GM23248 (cell line): Measurements from ENCODE around the gene MYOM1. TPM values are rescaled to one million over a fixed set of nuclear protein-coding genes. Genes with fewer than 3 reads are reported as not detected.

Experiments
- DNase-seq: peaks from one replicate; pipeline ENCODE4 v3.0.0-alpha.2; 2015
- H2AFZ ChIP-seq: fragments of 200-600 bp; sonication (generic); 2 replicates; pipeline ENCODE4 v1.6.1; 2016; ENCODE audit warnings: antibody characterized with exemption
- H3F3A ChIP-seq: fragments of 200-600 bp; sonication (generic); 2 replicates; pipeline ENCODE4 v1.6.1; 2016; ENCODE audit warnings: mild to moderate bottlenecking, antibody characterized with exemption, mixed run types; ENCODE audit not compliant: insufficient read depth
- H3K27ac ChIP-seq: fragments of 200-600 bp; sonication (generic); 2 replicates; pipeline ENCODE4 v1.5.1; 2016; ENCODE audit warnings: mild to moderate bottlenecking
- H3K27me3 ChIP-seq: fragments of 200-600 bp; sonication (generic); replicated peaks from 2 replicates; pipeline ENCODE4 v1.6.1; 2016; ENCODE audit warnings: mild to moderate bottlenecking; ENCODE audit not compliant: insufficient read depth
- H3K36me3 ChIP-seq: fragments of 200-600 bp; sonication (generic); 2 replicates; pipeline ENCODE4 v1.6.1; 2016; ENCODE audit warnings: low read depth, mild to moderate bottlenecking
- H3K4me1 ChIP-seq: fragments of 200-600 bp; sonication (generic); 2 replicates; pipeline ENCODE4 v1.6.1; 2016; ENCODE audit warnings: mild to moderate bottlenecking; ENCODE audit not compliant: insufficient read depth
- H3K4me2 ChIP-seq: fragments of 200-600 bp; sonication (generic); one replicate; pipeline ENCODE4 v1.6.1; 2016; ENCODE audit warnings: mild to moderate bottlenecking; ENCODE audit not compliant: unreplicated experiment
- H3K4me3 ChIP-seq: fragments of 200-600 bp; sonication (generic); 2 replicates; pipeline ENCODE4 v1.5.1; 2016; ENCODE audit warnings: mild to moderate bottlenecking
- H3K79me2 ChIP-seq: fragments of 200-600 bp; sonication (generic); 2 replicates; pipeline ENCODE4 v1.6.1; 2016; ENCODE audit warnings: mild to moderate bottlenecking; ENCODE audit not compliant: insufficient read depth
- H3K9ac ChIP-seq: fragments of 200-600 bp; sonication (generic); 2 replicates; pipeline ENCODE4 v1.6.1; 2016; ENCODE audit warnings: mild to moderate bottlenecking
- H3K9me2 ChIP-seq: fragments of 200-600 bp; sonication (generic); 2 replicates; pipeline ENCODE4 v1.6.1; 2016; ENCODE audit warnings: mixed run types, mild to moderate bottlenecking, moderate library complexity; ENCODE audit not compliant: insufficient read depth
- H3K9me3 ChIP-seq: fragments of 200-600 bp; sonication (generic); one replicate; pipeline ENCODE4 v1.6.1; 2017; ENCODE audit warnings: low read depth
- H4K20me1 ChIP-seq: fragments of 200-600 bp; sonication (generic); 2 replicates; pipeline ENCODE4 v1.6.0; 2016; ENCODE audit not compliant: insufficient read depth
- EZH2 ChIP-seq: fragments of 200-600 bp; sonication (generic); IDR thresholded peaks from 2 replicates; pipeline ENCODE4 v1.6.1; 2018; ENCODE audit warnings: antibody characterized with exemption, mild to moderate bottlenecking; ENCODE audit not compliant: insufficient read depth, poor library complexity, severe bottlenecking
- EZH2phosphoT487 ChIP-seq: fragments of 200-600 bp; sonication (generic); IDR thresholded peaks from 2 replicates; pipeline ENCODE4 v1.6.1; 2018; ENCODE audit warnings: antibody characterized with exemption, moderate library complexity, mild to moderate bottlenecking, low read depth; ENCODE audit not compliant: insufficient read depth
- WGBS, 2 experiments: methylation state at CpG; one replicate each; pipeline ENCODE4 v1.1.6; 2015 to 2017; ENCODE audit warnings: low lambda C conversion rate in 2 of 2, low coverage in 1 of 2; ENCODE audit errors: missing lambda C conversion rate in 2 of 2; 5-methylcytosine and 5-hydroxymethylcytosine counted together
- in situ Hi-C: fragments of 300-500 bp; cut with MboI; formaldehyde crosslinking; loops from 2 replicates; pipeline ENCODE4 v1.15.0; 2020
- polyA plus RNA-seq: library from polyadenylated mRNA; unstranded; fragments of >200 nt; fragmentation: Nextera tagmentation; extraction: Ambion mirVana; gene quantifications from 2 replicates; pipeline ENCODE4 v1.2.1, GENCODE V29; 2016
- total RNA-seq: library from RNA; depleted of rRNA; stranded (reverse); fragments of >200 nt; shearing (Covaris generic); gene quantifications from 2 replicates; pipeline ENCODE4 v1.2.3, GENCODE V29; 2014

Gene MYOM1
- total and polyA plus RNA-seq, 2 experiments from 2014 or later: 0.64 to 0.65 TPM

DNA sequence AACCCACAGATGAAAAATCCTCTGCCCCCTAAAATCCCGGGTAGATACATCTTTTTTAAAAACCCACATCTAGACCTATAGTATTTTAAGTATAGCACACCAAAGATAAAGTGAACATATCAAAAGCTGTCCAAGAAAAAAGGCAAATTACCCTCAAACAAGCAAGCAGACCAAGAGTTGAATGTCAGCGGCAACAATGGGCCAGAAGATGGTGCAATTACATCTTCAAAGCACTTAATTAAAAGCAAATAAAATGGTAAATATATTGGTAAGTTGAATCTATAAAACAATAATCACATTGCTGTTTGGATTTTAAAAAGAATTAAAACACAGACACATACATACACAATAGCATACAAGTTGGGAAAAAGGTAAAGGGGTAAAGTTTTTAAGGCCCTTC lies 98.5 kb downstream of the MYOM1 start:
- H3K27ac ChIP-seq: no peak overlapping the region
- no peaks in the 10 kb centered on the region for H3K27me3 ChIP-seq
- no peaks in the 10 kb centered on the region for H4K20me1 ChIP-seq
- WGBS, 2 experiments: 75 to 86% methylated on average over 2 of the region's 2 CpGs
- no peak overlapping the region for H3K4me3 ChIP-seq
- H3K36me3 ChIP-seq: no peaks in the 10 kb centered on the region
- DNase-seq: no peak
- no peaks in the 10 kb centered on the region for H3K9me3 ChIP-seq
- in situ Hi-C loops: no loop called here
- H3K9me2 ChIP-seq: no peaks in the 10 kb centered on the region
- H3F3A ChIP-seq: no peaks in the 10 kb centered on the region
- H2AFZ ChIP-seq: no peak overlapping the region
- H3K4me2 ChIP-seq: no peak overlapping the region
- no peaks in the 10 kb centered on the region for H3K4me1 ChIP-seq
- no peaks in the 10 kb centered on the region for H3K79me2 ChIP-seq
- no peak overlapping the region for H3K9ac ChIP-seq
- TF ChIP-seq EZH2phosphoT487 (no peak), EZH2 (no peak)

DNA sequence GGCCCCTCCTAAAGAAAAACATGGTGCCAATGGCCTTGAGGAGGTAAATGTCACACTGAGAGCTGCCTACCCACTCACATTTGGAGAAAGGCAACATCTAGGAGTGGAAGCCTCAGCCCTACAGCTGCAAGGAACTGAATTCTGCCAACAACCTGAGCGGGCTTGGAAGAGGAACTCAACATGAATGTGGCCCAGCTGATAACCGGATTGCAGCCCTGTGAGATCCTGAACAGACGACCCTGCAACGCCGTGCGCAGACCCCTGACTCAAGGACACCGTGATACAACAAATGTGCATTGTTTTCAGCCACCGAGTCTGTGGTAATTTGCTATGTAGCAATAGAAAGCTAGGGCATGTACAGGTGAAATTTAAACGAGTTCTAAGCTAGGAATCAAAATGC lies 99.4 kb downstream of the MYOM1 start:
- no peak for TF ChIP-seq EZH2phosphoT487
- H3K9me3 ChIP-seq: no peaks in the 10 kb centered on the region
- H3K4me2 ChIP-seq: no peak overlapping the region
- no peak overlapping the region for H3K4me3 ChIP-seq
- in situ Hi-C loops: no loop called here
- H3K27ac ChIP-seq: no peak overlapping the region
- 85 to 93% methylated on average over 9 of the region's 9 CpGs for WGBS, 2 experiments
- H3K36me3 ChIP-seq: no peaks in the 10 kb centered on the region
- no peaks in the 10 kb centered on the region for H3K9me2 ChIP-seq
- H3K4me1 ChIP-seq: no peaks in the 10 kb centered on the region
- no peaks in the 10 kb centered on the region for H4K20me1 ChIP-seq
- H3K27me3 ChIP-seq: no peaks in the 10 kb centered on the region
- DNase-seq: no peak
- H3K79me2 ChIP-seq: no peaks in the 10 kb centered on the region
- no peak overlapping the region for H3K9ac ChIP-seq
- H3F3A ChIP-seq: no peaks in the 10 kb centered on the region
- no peak overlapping the region for H2AFZ ChIP-seq

DNA sequence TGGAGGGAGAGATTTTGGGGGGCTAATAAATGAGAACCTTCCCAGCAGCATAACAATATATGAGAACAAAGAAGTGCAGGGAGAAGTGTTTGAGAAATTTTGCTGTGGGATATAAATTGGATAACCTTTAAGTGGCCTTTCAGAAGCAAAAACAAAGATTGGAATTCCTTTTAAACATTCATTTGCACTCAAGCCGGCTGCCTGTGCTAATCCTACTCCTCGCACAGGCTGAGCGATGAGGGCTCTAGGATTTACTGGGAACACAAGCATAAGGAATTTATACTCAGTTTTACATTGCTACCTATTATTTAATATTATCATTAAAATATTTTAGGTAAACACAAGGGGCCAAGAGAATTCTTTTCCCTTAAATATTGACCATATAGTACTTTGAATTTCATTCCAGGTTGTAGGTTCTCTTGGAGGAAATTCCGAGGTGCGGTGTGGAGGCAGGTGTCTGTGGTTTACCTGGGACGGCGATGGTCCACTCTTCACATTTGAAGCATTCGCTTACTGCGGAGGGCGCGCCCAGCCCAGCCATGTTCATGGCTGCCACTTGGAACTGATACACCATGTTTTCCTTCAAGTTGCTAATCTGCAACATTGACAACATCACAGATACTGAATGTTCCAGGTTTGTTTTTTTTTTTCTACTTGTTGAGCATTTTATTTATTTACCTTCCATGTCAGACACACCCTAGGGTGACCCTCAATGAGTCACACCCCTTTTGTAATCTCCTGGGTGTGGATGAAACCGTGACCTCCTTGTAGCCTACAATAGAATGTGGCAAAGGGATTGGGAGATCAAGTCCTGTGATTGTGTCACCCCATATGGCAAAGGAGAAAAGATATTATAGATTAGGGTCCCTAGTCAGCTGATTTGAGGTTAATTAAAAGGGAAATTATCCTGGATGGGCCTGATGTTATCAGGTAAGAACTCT lies 100.1 kb downstream of the MYOM1 start:
- Histone ChIP-seq H2AFZ (no peak overlapping the region), H3K9ac (no peak overlapping the region), H3K27me3 (no peaks in the 10 kb centered on the region), H3K9me2 (no peaks in the 10 kb centered on the region), H3K36me3 (no peaks in the 10 kb centered on the region), H3F3A (no peaks in the 10 kb centered on the region), H3K4me2 (no peak overlapping the region), H3K9me3 (no peaks in the 10 kb centered on the region), H4K20me1 (no peaks in the 10 kb centered on the region), H3K27ac (no peak overlapping the region), H3K4me1 (no peaks in the 10 kb centered on the region), H3K4me3 (no peak overlapping the region), H3K79me2 (no peaks in the 10 kb centered on the region)
- TF ChIP-seq EZH2phosphoT487 (no peak), EZH2 (no peak)
- WGBS, 2 experiments: 92 to 93% methylated on average over 12 of the region's 12 CpGs
- DNase-seq: no peak
- in situ Hi-C loops: no loop called here

DNA sequence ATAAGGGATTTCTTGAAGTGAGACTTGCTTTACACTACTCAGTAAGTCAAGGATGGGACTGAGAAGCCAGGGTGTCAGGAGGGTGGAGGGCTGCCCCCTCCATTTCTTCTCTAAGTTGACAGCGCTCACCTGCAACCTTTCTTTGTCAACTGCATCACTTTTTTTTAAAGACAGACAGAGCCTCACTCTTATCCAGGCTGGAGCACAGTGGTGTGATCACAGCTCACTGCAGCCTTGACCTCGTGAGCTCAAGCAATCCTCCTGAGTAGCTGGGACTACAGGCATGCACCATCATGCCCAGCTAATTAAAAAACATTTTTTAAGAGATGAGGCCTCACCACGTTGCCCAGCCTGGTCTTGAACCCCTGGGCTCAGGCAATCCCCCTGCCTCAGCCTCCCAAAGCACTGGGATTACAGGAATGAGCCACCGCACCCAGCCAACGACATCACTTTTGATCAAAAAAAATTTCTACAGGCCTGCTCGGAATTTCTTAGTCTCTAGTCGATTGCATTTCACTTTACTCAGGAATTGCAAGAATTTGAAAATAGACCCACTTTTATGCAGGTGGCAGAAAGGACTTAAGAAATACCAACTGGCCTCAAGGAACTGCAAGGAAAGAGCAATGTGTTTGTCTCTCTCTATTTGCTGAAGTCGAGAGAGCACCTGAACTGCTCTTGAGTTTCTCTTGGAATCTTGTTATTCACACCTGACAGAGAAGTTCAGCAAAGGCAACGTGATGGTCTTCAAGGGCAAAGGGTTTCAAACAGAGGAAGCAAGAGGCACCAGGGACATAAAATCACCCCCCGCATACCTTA lies 101.4 kb downstream of the MYOM1 start:
- no peaks in the 10 kb centered on the region for H4K20me1 ChIP-seq
- no peak overlapping the region for H3K4me3 ChIP-seq
- no peak overlapping the region for H2AFZ ChIP-seq
- no peaks in the 10 kb centered on the region for H3F3A ChIP-seq
- no peaks in the 10 kb centered on the region for H3K4me1 ChIP-seq
- DNase-seq: no peak
- TF ChIP-seq EZH2phosphoT487: no peak
- no peak for TF ChIP-seq EZH2
- no peaks in the 10 kb centered on the region for H3K79me2 ChIP-seq
- no peaks in the 10 kb centered on the region for H3K9me2 ChIP-seq
- H3K4me2 ChIP-seq: no peak overlapping the region
- in situ Hi-C loops: no loop called here
- no peaks in the 10 kb centered on the region for H3K27me3 ChIP-seq
- no peaks in the 10 kb centered on the region for H3K9me3 ChIP-seq
- H3K27ac ChIP-seq: no peak overlapping the region
- WGBS, 2 experiments: 66 to 74% methylated on average over 10 of the region's 10 CpGs
- no peak overlapping the region for H3K9ac ChIP-seq
- no peaks in the 10 kb centered on the region for H3K36me3 ChIP-seq
